Fibroblast of villous mesenchyme (primary cell): ENCODE measurements around the gene RBP2. TPM values are rescaled to one million over a fixed set of nuclear protein-coding genes. Genes with fewer than 3 reads are reported as not detected.

Experiments used
- DNase-seq: peaks from one replicate; pipeline ENCODE4 v3.0.0-alpha.2; 2010; ENCODE audit warnings: low read depth
- H3K4me3 ChIP-seq: 2 replicates; pipeline ENCODE4 v1.5.1; 2011; ENCODE audit warnings: low read depth, mild to moderate bottlenecking, low read length
- total RNA-seq: library from RNA; depleted of rRNA; stranded (reverse); fragments of >200 nt; gene quantifications from 2 replicates; pipeline ENCODE4 v1.2.3, GENCODE V29; 2012
- TF ChIP-seq, protein P1 (sequence below): IDR thresholded peaks from 2 replicates; pipeline ENCODE4 v1.5.1; 2012; ENCODE audit warnings: low read depth, mild to moderate bottlenecking, low read length; ENCODE audit not compliant: insufficient read depth

Gene RBP2
- total RNA-seq: not detected in 2 replicates

DNA sequence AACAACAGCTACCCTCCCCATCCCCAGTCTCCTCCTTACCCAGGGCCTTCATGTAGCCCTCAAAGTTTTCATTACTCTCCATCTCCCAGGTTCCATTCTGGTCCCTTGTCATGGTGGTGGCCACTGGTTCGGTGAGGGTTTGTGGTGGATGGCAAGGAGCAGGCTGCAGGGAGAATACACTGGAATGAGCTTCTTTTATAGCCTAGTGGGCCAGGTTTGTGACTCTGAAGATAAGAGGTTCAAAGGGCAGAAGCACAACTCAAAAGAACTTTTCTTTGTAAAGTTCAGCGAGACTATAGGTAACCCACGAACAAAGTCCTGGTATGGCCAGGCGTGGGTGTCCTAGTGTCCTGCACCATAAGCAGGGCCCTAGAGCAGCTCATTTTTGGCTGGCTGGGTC is at the start of gene RBP2:
Gene RBP2 (minus strand): TSS at position 169 of the 400 bp plus-strand sequence. CDS start 57 bp downstream, at position 112.
- TF ChIP-seq, protein P1, sequence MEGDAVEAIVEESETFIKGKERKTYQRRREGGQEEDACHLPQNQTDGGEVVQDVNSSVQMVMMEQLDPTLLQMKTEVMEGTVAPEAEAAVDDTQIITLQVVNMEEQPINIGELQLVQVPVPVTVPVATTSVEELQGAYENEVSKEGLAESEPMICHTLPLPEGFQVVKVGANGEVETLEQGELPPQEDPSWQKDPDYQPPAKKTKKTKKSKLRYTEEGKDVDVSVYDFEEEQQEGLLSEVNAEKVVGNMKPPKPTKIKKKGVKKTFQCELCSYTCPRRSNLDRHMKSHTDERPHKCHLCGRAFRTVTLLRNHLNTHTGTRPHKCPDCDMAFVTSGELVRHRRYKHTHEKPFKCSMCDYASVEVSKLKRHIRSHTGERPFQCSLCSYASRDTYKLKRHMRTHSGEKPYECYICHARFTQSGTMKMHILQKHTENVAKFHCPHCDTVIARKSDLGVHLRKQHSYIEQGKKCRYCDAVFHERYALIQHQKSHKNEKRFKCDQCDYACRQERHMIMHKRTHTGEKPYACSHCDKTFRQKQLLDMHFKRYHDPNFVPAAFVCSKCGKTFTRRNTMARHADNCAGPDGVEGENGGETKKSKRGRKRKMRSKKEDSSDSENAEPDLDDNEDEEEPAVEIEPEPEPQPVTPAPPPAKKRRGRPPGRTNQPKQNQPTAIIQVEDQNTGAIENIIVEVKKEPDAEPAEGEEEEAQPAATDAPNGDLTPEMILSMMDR: no peak
- DNase-seq: no peak
- H3K4me3 ChIP-seq: no peak within 1 kb of the TSS

DNA sequence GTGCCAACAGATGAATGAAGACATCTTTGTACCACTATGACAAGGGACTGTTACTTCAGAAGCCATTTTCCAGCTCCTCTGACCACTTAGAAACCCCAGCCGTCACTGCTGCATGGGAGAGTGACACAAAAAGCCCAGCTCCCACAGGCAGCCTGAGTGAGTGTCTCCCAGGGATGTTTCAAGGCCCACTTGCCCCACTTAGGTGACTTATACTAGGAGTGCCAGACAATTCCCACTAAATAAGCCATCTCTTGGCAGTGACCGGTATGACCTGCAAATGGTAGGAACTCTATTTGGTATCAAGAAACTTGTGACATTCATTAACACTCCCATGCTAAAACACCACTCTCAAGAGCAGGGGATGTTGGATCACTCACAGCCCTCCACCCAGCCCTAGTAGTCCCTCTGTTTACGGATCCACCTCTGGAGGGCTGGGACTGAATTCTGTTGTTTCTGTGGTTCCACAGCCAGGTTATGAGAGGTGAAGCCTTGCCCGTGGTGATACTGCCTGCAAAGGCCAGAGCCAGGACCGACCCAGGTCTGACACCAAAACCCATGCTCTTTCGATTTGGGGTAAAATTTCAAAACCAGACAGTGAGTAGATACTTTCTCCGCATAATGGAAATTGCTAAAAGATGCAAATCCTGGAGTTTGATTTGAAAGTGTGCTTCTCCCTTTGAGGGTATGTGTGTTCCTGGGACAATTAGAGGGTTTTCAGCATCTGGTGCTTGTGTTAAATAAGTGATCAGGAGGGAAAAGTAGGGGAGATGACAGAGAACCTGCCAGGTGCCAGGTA is 48.7 kb upstream of the RBP2 start:
- TF ChIP-seq, protein P1: no peak
- H3K4me3 ChIP-seq: no peak overlapping the region
- DNase-seq: no peak

DNA sequence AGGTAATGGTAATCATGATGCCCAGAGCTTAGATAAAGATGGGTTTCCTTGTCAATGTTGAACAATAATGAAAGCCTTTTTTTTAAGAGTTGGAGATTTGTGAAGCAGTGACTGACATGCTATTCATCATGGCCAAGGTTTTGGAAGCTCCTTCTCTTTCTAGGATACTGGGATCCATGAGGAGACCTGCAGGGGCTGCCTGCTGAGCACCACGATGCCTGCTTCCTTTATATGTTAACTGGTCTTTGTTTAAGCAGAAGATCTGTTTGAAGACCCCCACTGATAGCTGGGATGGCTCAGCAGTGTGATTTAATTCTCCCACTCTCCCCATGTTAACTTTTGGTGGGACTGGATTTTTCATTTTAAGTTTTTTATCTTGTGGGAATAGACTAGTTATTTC is 47.4 kb upstream of the RBP2 start:
- TF ChIP-seq, protein P1: no peak
- H3K4me3 ChIP-seq: no peak overlapping the region
- no peak for DNase-seq

DNA sequence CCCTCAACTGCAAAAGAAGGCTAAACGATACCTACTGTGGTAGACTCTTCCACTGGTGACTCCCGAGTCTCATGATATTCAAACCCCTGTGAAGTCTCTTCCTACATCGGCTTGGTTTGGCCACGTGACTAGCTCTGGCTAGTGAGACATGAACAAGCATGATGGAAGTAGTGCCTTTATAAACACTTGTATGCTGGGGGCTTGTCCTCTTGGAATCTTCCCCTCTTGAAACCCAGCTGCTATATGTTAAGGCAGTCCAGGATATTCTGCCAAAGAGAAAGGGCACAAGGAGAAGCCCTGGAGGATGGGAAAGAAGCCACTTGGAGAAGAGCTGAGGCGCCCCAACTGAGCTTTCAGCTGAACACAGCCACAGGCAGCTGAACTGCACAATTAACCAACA is 46.9 kb upstream of the RBP2 start:
- no peak overlapping the region for H3K4me3 ChIP-seq
- TF ChIP-seq, protein P1: no peak
- DNase-seq: no peak

DNA sequence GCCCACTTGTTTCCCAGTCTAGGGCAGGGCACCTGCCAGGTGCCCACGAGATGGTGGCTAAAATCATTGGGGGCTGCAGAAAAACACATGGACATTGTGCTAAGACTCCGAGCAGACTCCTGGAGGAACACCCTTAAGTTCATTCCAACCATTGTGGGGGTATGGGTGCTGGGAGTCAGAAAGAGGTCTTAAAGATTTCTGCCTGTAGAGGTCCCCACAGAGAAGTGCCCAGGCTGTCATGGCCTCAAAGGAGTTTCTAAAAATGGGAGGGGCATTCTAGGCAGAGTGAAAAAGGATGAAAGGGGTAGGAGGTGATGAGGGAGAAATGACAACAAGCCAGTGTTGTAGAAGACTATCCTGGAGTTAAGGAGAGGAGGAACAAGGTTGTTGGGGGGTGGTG is 46.1 kb upstream of the RBP2 start:
- peak; percentile 5 for DNase-seq
- no peak overlapping the region for H3K4me3 ChIP-seq
- TF ChIP-seq, protein P1: peak; percentile 27

DNA sequence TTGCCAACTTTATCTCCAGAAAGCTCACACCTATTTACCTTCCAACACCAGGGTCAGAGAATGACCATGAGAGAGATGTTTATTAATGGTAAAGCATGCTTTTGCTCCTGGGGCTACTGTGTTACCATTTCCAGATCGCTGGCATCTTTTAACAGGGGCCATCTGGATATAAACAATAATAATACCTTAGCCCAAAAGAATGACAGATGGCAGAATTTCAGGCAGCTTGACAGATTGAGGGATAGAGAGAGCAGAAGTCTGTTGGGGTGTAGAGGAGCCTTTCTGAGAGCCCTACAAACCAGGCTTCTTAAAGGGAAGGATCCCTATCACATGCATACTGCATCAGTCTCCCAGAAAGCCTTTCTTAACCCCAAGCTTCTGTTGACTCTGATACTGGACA is 45.5 kb upstream of the RBP2 start:
- H3K4me3 ChIP-seq: no peak overlapping the region
- no peak for DNase-seq
- TF ChIP-seq, protein P1: no peak
